Measurements from ENCODE around the gene ADRA2B. TPM values are rescaled to one million over a fixed set of nuclear protein-coding genes. Genes with fewer than 3 reads are reported as not detected.

Gene ADRA2B
- total and polyA plus RNA-seq, 8 donors: 0.15 to 2.9 (median 0.44) TPM; not detected in 2

GRCh38 chr2:96110621-96111256 lies 5.6 kb downstream of the ADRA2B start:
- H3K27ac ChIP-seq: no peak overlapping the region
- peaks cover under 1 to 19% (median 8%) of the 10 kb centered on the region in 4 donors for H3K4me1 ChIP-seq
- intact Hi-C loops (cut with DNase I; ENCODE audit: low total_unique reads): no loop called here
- H3K27me3 ChIP-seq: peaks cover 0 to 28% (median 5%) of the 10 kb centered on the region in 3 donors
- no peak for TF ChIP-seq EP300 (IDR thresholded peaks at IDR 0.05)
- TF ChIP-seq POLR2AphosphoS5 (IDR thresholded peaks at IDR 0.05): no peak
- no peak for TF ChIP-seq POLR2A (IDR thresholded peaks at IDR 0.05)
- TF ChIP-seq, protein P1, sequence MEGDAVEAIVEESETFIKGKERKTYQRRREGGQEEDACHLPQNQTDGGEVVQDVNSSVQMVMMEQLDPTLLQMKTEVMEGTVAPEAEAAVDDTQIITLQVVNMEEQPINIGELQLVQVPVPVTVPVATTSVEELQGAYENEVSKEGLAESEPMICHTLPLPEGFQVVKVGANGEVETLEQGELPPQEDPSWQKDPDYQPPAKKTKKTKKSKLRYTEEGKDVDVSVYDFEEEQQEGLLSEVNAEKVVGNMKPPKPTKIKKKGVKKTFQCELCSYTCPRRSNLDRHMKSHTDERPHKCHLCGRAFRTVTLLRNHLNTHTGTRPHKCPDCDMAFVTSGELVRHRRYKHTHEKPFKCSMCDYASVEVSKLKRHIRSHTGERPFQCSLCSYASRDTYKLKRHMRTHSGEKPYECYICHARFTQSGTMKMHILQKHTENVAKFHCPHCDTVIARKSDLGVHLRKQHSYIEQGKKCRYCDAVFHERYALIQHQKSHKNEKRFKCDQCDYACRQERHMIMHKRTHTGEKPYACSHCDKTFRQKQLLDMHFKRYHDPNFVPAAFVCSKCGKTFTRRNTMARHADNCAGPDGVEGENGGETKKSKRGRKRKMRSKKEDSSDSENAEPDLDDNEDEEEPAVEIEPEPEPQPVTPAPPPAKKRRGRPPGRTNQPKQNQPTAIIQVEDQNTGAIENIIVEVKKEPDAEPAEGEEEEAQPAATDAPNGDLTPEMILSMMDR (IDR thresholded peaks at IDR 0.05): no peak
- WGBS, 5 donors: 82 to 87% (median 83%) methylated on average over 13 of the region's 13 CpGs
- no peaks in the 10 kb centered on the region for H3K36me3 ChIP-seq
- H3K4me3 ChIP-seq: no peak overlapping the region
- DNase-seq: no peak
- H3K9me3 ChIP-seq: peaks cover 0 to 4% (median 1%) of the 10 kb centered on the region in 4 donors

DNA sequence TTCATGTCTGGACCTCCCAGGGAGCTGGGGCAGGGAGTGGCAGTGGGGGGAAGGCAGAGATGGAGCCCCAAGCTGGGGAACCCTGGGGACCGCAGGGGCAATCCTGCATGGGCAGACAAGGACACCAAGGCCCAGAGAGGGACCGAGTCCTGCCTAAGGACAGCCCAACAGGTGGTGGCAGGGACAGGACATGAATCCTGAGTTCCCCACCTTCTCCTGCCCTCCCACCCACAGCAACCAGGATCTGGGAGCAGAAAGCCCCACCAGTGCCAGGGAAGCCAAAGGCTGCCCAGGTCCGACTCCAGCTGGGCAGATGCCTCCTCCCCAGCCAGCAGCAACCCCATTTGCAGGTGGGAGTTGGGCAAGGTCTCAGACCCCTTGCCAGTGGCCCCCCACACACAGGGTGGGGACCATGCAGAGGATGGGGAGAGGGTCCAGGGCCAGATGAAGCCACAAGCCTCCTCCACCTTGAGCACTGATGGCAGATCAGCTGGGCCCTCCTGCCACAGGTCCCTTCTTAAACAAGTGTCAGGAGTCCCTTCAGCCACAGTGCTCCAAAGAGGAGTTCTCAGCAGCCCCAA lies 6.3 kb downstream of the ADRA2B start:
- peaks cover 0 to 17% (median 7%) of the 10 kb centered on the region in 4 donors for H3K4me1 ChIP-seq
- peaks cover 0 to 12% (median 6%) of the 10 kb centered on the region in 4 donors for H3K9me3 ChIP-seq
- intact Hi-C loops (cut with DNase I; ENCODE audit: low total_unique reads): no loop called here
- WGBS, 5 donors: 90 to 95% (median 93%) methylated on average over 3 of the region's 3 CpGs; no CpG with 5 or more reads in 1 of the 5 donors
- H3K27me3 ChIP-seq: peaks cover 0 to 21% (median 0%) of the 10 kb centered on the region in 3 donors
- no peak for DNase-seq
- no peak overlapping the region for H3K4me3 ChIP-seq
- TF ChIP-seq EP300 (IDR thresholded peaks at IDR 0.05) (no peak), POLR2A (IDR thresholded peaks at IDR 0.05) (no peak), POLR2AphosphoS5 (IDR thresholded peaks at IDR 0.05) (no peak)
- TF ChIP-seq, protein P1 (IDR thresholded peaks at IDR 0.05): no peak
- peak overlapping the region in 1 of 5 donors; percentile 25 for H3K27ac ChIP-seq
- H3K36me3 ChIP-seq: no peaks in the 10 kb centered on the region

DNA sequence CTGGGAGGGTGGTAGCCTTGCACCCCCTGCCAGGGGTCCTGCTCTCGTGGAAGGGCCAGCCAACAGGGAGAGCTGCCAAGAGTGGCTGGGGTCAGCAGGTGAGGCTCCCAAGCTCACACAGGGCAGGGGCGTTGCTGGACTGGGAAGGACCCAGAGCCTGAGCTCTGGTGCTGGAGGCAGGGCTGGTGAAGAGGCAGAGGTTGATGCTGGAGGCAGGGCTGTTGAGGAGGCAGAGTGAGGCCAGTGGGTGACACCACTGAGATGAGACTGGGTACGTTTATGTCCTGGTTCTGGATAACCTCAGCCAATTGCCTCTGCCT lies 7.0 kb downstream of the ADRA2B start:
- no peaks in the 10 kb centered on the region for H3K36me3 ChIP-seq
- peak overlapping the region in 2 of 5 donors; percentile 25 to 26 for H3K27ac ChIP-seq
- peaks cover 0 to 17% (median 7%) of the 10 kb centered on the region in 4 donors for H3K4me1 ChIP-seq
- peaks cover 0 to 19% (median 0%) of the 10 kb centered on the region in 3 donors for H3K27me3 ChIP-seq
- WGBS, 5 donors: 49 to 69% (median 55%) methylated on average over 3 of the region's 3 CpGs
- H3K4me3 ChIP-seq: no peak overlapping the region
- no peak for DNase-seq
- TF ChIP-seq EP300 (IDR thresholded peaks at IDR 0.05) (no peak), POLR2A (IDR thresholded peaks at IDR 0.05) (no peak), POLR2AphosphoS5 (IDR thresholded peaks at IDR 0.05) (no peak)
- TF ChIP-seq, protein P1 (IDR thresholded peaks at IDR 0.05): no peak
- intact Hi-C loops (cut with DNase I; ENCODE audit: low total_unique reads): no loop called here
- peaks cover 0 to 17% (median 8%) of the 10 kb centered on the region in 4 donors for H3K9me3 ChIP-seq

GRCh38 chr2:96108541-96109360 lies 7.6 kb downstream of the ADRA2B start:
- H3K36me3 ChIP-seq: no peaks in the 10 kb centered on the region
- peaks cover 0 to 17% (median 8%) of the 10 kb centered on the region in 4 donors for H3K9me3 ChIP-seq
- DNase-seq: peak in 1 of 2 donors; percentile 78
- H3K4me1 ChIP-seq: peaks cover 0 to 17% (median 7%) of the 10 kb centered on the region in 4 donors
- H3K27ac ChIP-seq: peak overlapping the region in 2 of 5 donors; percentile 25 to 26
- no peak for TF ChIP-seq POLR2A (IDR thresholded peaks at IDR 0.05)
- TF ChIP-seq EP300 (IDR thresholded peaks at IDR 0.05): no peak
- no peak for TF ChIP-seq POLR2AphosphoS5 (IDR thresholded peaks at IDR 0.05)
- WGBS, 5 donors: 54 to 70% (median 62%) methylated on average over 17 of the region's 17 CpGs
- H3K4me3 ChIP-seq: no peak overlapping the region
- peaks cover 0 to 15% (median 0%) of the 10 kb centered on the region in 3 donors for H3K27me3 ChIP-seq
- intact Hi-C loops (cut with DNase I; ENCODE audit: low total_unique reads): no loop called here

All from stomach (tissue), 9 donors.